Mesothelial cell of epicardium (in vitro differentiated cells): ENCODE results near the gene LUZP4. TPM values are rescaled to one million over a fixed set of nuclear protein-coding genes. Genes with fewer than 3 reads are reported as not detected.

Experiments
- DNase-seq, 2 experiments: peaks; one replicate each; pipeline ENCODE4 v3.0.0; 2021; ENCODE audit warnings: low spot score in 2 of 2; ENCODE audit not compliant: unreplicated experiment in 2 of 2
- H3K27ac Mint-ChIP-seq: 2 replicates; pipeline ENCODE4 v1.8.0; 2021; ENCODE audit warnings: mixed read lengths
- H3K27me3 Mint-ChIP-seq: 2 replicates; pipeline ENCODE4 v1.8.0; 2021; ENCODE audit warnings: low read depth, mixed read lengths
- H3K36me3 Mint-ChIP-seq: 2 replicates; pipeline ENCODE4 v1.8.0; 2021; ENCODE audit warnings: mixed read lengths
- H3K4me1 Mint-ChIP-seq: 2 replicates; pipeline ENCODE4 v1.8.0; 2021; ENCODE audit warnings: mixed read lengths
- H3K4me3 Mint-ChIP-seq: 2 replicates; pipeline ENCODE4 v1.8.0; 2021; ENCODE audit warnings: mild to moderate bottlenecking, moderate library complexity, mixed read lengths
- H3K9me3 Mint-ChIP-seq: 2 replicates; pipeline ENCODE4 v1.8.0; 2021; ENCODE audit warnings: mixed read lengths
- total RNA-seq: library from RNA; stranded (reverse); gene quantifications from 3 replicates; pipeline ENCODE4 v1.2.1, GENCODE V29; 2021
- TF ChIP-seq, protein P1 (sequence below): fragments of 200-600 bp; sonication (generic); IDR thresholded peaks from one replicate; pipeline ENCODE4 v1.5.0; 2021; ENCODE audit warnings: antibody characterized with exemption; ENCODE audit not compliant: unreplicated experiment

LUZP4 gene, protein sequence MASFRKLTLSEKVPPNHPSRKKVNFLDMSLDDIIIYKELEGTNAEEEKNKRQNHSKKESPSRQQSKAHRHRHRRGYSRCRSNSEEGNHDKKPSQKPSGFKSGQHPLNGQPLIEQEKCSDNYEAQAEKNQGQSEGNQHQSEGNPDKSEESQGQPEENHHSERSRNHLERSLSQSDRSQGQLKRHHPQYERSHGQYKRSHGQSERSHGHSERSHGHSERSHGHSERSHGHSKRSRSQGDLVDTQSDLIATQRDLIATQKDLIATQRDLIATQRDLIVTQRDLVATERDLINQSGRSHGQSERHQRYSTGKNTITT
- not detected in 3 replicates for total RNA-seq

DNA sequence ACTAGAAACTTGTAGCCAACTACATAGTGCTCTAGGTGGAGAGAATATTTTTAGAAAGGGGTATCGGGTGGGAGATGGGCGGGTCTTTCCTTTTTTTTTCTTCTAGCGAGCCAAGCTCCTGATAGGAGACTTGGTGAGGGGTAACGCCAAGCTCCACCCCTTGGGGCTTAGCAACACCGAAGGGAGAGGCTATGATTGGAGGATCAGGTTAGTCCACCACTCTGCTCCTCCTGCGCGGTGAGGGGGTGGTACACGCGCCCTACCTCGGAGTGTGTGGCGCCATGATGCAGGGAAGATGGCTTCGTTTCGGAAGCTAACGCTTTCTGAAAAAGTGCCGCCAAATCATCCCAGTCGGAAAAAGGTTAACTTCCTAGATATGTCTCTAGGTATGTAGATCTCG, at the start of gene LUZP4:
Gene LUZP4 (plus strand): TSS at position 251 of the 400 bp plus-strand sequence. CDS start 45 bp downstream, at position 296.
- Mint-ChIP-seq H3K4me1 (peaks cover 8% of the 10 kb centered on the region), H3K36me3 (no peaks in the 10 kb centered on the region), H3K27ac (no peak within 1 kb of the TSS), H3K27me3 (no peaks in the 10 kb centered on the region), H3K9me3 (peaks cover 15% of the 10 kb centered on the region), H3K4me3 (no peak within 1 kb of the TSS)
- no peak for DNase-seq
- TF ChIP-seq, protein P1, sequence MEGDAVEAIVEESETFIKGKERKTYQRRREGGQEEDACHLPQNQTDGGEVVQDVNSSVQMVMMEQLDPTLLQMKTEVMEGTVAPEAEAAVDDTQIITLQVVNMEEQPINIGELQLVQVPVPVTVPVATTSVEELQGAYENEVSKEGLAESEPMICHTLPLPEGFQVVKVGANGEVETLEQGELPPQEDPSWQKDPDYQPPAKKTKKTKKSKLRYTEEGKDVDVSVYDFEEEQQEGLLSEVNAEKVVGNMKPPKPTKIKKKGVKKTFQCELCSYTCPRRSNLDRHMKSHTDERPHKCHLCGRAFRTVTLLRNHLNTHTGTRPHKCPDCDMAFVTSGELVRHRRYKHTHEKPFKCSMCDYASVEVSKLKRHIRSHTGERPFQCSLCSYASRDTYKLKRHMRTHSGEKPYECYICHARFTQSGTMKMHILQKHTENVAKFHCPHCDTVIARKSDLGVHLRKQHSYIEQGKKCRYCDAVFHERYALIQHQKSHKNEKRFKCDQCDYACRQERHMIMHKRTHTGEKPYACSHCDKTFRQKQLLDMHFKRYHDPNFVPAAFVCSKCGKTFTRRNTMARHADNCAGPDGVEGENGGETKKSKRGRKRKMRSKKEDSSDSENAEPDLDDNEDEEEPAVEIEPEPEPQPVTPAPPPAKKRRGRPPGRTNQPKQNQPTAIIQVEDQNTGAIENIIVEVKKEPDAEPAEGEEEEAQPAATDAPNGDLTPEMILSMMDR: no peak

DNA sequence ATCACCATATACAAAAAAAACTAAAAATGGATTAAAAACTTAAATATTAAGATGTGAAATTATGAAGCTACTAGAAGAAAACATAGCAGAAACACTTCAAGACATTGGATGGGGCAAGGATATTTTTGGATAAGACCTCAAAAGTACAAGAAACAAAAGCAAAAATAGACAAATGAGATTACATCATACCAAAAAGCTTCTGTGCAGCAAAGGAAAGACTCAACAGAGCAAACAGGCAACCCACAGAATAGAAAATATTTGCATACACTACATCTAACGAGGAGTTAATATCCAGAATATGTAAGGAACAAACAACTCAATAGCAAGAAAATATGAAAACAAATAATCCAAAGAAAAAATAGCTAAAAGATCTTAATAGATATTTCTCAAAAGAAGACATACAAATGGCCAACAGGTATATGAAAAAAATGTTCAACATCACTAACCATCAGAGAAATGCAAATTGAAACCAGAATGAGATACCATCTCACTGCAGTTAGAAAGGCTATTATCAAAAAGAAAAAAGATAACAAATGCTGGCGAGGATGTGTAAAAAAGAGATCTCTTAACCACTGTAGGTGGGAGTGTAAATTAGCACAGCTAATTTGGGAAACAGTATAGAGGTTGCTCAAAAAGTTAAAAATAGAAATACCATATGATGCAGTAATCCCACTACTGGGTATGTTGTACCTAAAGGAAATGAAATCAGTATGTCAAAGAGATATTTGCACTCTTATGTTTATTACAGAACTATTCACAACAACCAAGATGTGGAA, 37.9 kb upstream of the LUZP4 start:
- no peaks in the 10 kb centered on the region for H3K36me3 Mint-ChIP-seq
- no peak for DNase-seq
- H3K4me3 Mint-ChIP-seq: no peak overlapping the region
- no peaks in the 10 kb centered on the region for H3K27me3 Mint-ChIP-seq
- TF ChIP-seq, protein P1: no peak
- H3K27ac Mint-ChIP-seq: no peak overlapping the region
- no peaks in the 10 kb centered on the region for H3K9me3 Mint-ChIP-seq
- peaks cover 28% of the 10 kb centered on the region for H3K4me1 Mint-ChIP-seq

DNA sequence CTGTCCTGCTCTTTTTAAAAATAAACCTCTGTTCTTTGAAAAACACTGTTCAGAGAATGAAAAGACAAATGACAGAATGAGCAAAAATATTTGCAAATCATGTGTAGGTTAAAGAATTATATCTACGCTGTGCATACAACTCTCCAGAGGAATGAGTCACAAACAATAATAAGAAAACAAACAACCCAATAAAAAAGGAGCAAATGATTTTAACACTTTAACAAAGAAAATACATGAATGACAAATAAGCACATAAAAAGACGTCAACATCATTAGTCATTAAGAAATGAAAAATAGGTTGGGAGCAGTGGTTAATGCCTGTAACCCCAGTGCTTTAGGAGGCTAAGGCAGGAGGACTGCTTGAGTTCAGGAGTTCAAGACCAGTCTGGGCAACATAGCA, 34.5 kb upstream of the LUZP4 start:
- no peak for DNase-seq
- H3K27me3 Mint-ChIP-seq: no peaks in the 10 kb centered on the region
- TF ChIP-seq, protein P1: no peak
- H3K4me1 Mint-ChIP-seq: peaks cover 40% of the 10 kb centered on the region
- no peak overlapping the region for H3K27ac Mint-ChIP-seq
- no peaks in the 10 kb centered on the region for H3K9me3 Mint-ChIP-seq
- H3K4me3 Mint-ChIP-seq: no peak overlapping the region
- H3K36me3 Mint-ChIP-seq: no peaks in the 10 kb centered on the region

DNA sequence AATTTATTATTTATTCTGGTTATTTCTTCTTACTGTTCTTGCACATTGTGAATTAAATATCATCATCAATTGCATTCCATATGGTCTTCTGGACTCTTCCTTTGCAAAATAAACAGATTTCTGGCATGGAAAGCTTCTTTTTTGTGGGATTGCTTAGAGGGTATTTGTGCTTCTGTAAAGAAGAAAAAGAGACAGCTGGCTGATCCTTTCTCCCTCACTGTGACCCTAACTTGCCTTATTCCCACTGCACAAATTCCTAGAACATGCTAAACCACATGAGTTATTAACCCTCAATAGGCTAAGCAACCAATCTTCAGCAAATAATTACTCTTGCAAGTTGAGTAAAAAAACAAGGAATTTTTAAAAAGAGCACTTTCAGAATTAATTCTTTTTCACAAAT, 31.8 kb upstream of the LUZP4 start:
- Mint-ChIP-seq H3K4me3 (no peak overlapping the region), H3K27me3 (no peaks in the 10 kb centered on the region), H3K4me1 (peaks cover 52% of the 10 kb centered on the region), H3K27ac (no peak overlapping the region), H3K36me3 (no peaks in the 10 kb centered on the region), H3K9me3 (no peaks in the 10 kb centered on the region)
- TF ChIP-seq, protein P1: no peak
- no peak for DNase-seq

DNA sequence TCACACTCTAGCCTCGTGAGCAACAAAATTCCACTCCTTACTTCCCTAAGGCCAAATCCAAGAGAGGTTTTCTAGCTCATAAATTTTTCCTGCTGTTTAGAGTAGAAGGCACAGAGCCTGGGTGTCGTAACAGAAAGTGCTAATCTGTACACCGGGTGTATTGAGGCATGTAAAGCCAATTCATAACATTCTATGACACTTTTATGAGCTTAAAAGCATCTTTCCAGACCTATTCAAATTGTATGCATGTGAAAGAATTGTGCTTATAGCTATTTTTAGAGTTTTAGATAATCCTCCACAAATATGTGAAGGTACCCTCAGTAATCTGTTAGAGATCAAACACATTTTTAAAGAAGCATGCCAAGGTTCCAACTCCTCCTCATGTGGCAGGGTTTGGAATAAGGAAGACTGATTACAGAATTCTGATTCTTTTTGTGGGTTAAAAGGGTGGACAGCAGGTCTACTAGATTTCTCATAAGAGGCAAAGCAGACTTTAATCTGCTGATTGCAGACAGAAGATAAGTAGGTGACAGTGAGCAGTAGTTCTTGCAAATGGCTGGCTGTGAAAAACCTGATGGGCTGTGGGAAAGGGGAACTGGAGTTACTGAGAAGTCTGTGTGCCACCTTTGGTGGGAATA, 30.2 kb upstream of the LUZP4 start:
- Mint-ChIP-seq H3K4me1 (peaks cover 58% of the 10 kb centered on the region), H3K36me3 (no peaks in the 10 kb centered on the region), H3K27ac (peak overlapping the region; percentile 97), H3K27me3 (no peaks in the 10 kb centered on the region), H3K9me3 (no peaks in the 10 kb centered on the region), H3K4me3 (peak overlapping the region; percentile 37)
- DNase-seq: no peak
- TF ChIP-seq, protein P1: no peak
